Erythroblast (primary cell): ENCODE data around the gene CXCL16.

Experiments used
- GATA1 ChIP-seq: IDR thresholded peaks from 2 replicates; pipeline ENCODE4 v1.6.1; 2011; ENCODE audit warnings: low read depth, mild to moderate bottlenecking, control low read depth, low read length, moderate library complexity
- POLR2A ChIP-seq: IDR thresholded peaks from 2 replicates; pipeline ENCODE4 v1.6.1; 2011; ENCODE audit warnings: mild to moderate bottlenecking, low read length

DNA sequence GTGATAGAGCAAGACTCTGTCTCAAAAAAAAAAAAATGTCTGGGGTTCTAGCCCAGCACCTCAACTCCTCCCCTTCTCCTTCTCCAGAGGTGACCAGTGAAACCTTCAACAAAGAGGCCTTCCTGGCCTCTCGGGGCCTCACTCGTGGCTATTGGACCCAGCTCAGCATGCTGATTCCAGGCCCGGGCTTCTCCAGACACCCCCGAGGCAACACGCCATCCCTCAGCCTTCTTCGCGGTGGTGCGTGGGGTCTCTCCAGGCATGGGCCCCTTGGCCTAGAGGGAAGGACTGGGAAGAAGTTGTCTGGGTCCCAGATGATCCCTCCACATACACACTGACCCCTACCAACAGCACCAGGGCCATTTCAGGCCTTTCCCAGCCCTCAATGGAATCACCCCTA lies 3.5 kb upstream of the CXCL16 start:
- TF ChIP-seq POLR2A (no peak), GATA1 (no peak)
